Endothelial cell of umbilical vein (primary cell): ENCODE data around the gene PSMC6. TPM values are rescaled to one million over a fixed set of nuclear protein-coding genes. Genes with fewer than 3 reads are reported as not detected.
"Not testable (repeated sequence)": the region's sequence is repeated elsewhere in the genome, so short reads cannot be mapped to it uniquely, and the experiment has no call there.

Experiments used
- BruUV-seq: library from RNA; stranded (reverse); fragments of 400-500 nt; replicated peaks from 2 replicates; lab custom pipeline; 2021; lab: Mats Ljungman, UMichigan
- CTCF ChIA-PET: fragments of 300-600, 350-600 bp; sonication (Branson Sonifier 250); formaldehyde crosslinking; loops from one replicate; lab custom pipeline; 2021; ENCODE audit warnings: antibody characterized with exemption, inconsistent platforms; lab: Charles Lee
- POLR2A ChIA-PET: fragments of 300-600, 350-600 bp; sonication (Branson Sonifier 250); formaldehyde crosslinking; loops from one replicate; lab custom pipeline; 2021; ENCODE audit warnings: antibody characterized with exemption, inconsistent platforms; lab: Charles Lee
- DNase-seq: peaks from one replicate; pipeline ENCODE4 v3.0.0-alpha.2; 2011; ENCODE audit warnings: low read depth, low spot score
- FAIRE-seq: peaks from 2 replicates; lab custom pipeline; 2011; peaks lifted over from hg19 to GRCh38; lab: Jason Lieb, UNC
- H2AFZ ChIP-seq: 2 replicates; pipeline ENCODE4 v1.6.0; 2012; ENCODE audit warnings: low read depth, low read length, control low read depth, inconsistent platforms
- H3K27ac ChIP-seq: 2 replicates; pipeline ENCODE4 v1.5.1; 2011; ENCODE audit warnings: low read depth, mild to moderate bottlenecking, control low read depth, low read length, moderate library complexity; ENCODE audit not compliant: insufficient read depth
- H3K27me3 ChIP-seq, 2 experiments: 2 replicates each; pipeline versions ENCODE4 v1.6.0 to v1.6.1; 2011; ENCODE audit warnings: low read length in 2 of 2, mixed read lengths in 1 of 2; ENCODE audit not compliant: control insufficient read depth in 2 of 2, insufficient read depth in 2 of 2
- H3K36me3 ChIP-seq, 2 experiments: 2 replicates in 1 of 2; 3 replicates in 1 of 2; pipeline ENCODE4 v1.5.1; 2011; ENCODE audit warnings: low read length in 2 of 2, mild to moderate bottlenecking in 1 of 2, moderate library complexity in 1 of 2; ENCODE audit not compliant: control insufficient read depth in 2 of 2, insufficient read depth in 2 of 2; ENCODE audit errors: extremely low read depth in 1 of 2
- H3K4me1 ChIP-seq: 3 replicates; pipeline ENCODE4 v1.5.1; 2011; ENCODE audit warnings: mild to moderate bottlenecking, low read length; ENCODE audit not compliant: control insufficient read depth, insufficient read depth; ENCODE audit errors: extremely low read depth
- H3K4me2 ChIP-seq: 2 replicates; pipeline ENCODE4 v1.6.1; 2011; ENCODE audit warnings: low read length, control low read depth, mixed read lengths; ENCODE audit not compliant: insufficient read depth
- H3K4me3 ChIP-seq, 3 experiments: fragments of 200-600 bp in 1 of 3; sonication (generic), shearing (Covaris generic) in 1 of 3; replicated peaks in 1 of 3; 2 replicates each; pipeline ENCODE4 v1.5.1; 2011 to 2016; ENCODE audit warnings: control low read depth in 3 of 3, low read length in 3 of 3, mild to moderate bottlenecking in 2 of 3, inconsistent platforms in 1 of 3, low read depth in 1 of 3, moderate library complexity in 1 of 3; ENCODE audit not compliant: insufficient read depth in 1 of 3
- H3K79me2 ChIP-seq: 2 replicates; pipeline ENCODE4 v1.6.0; 2012; ENCODE audit warnings: low read length, inconsistent platforms; ENCODE audit not compliant: control insufficient read depth, insufficient read depth
- H3K9ac ChIP-seq: replicated peaks from 2 replicates; pipeline ENCODE3; 2011; ENCODE audit warnings: low read length, control low read depth; ENCODE audit not compliant: insufficient read depth; ENCODE audit errors: extremely low read depth
- H3K9me1 ChIP-seq: replicated peaks from 3 replicates; pipeline ENCODE4 v1.6.0; 2011; ENCODE audit warnings: mild to moderate bottlenecking, low read length; ENCODE audit not compliant: control insufficient read depth, insufficient read depth; ENCODE audit errors: extremely low read depth
- H3K9me3 ChIP-seq: replicated peaks from 2 replicates; pipeline ENCODE4 v1.5.1; 2012; ENCODE audit warnings: low read length, inconsistent platforms; ENCODE audit not compliant: control insufficient read depth, insufficient read depth
- H4K20me1 ChIP-seq: replicated peaks from 2 replicates; pipeline ENCODE3; 2011; ENCODE audit warnings: mild to moderate bottlenecking, low read length; ENCODE audit not compliant: control insufficient read depth, insufficient read depth; ENCODE audit errors: extremely low read depth
- EZH2 ChIP-seq: IDR thresholded peaks from 2 replicates; pipeline ENCODE4 v1.6.1; 2012; ENCODE audit warnings: borderline replicate concordance, low read depth, mild to moderate bottlenecking, moderate library complexity, low read length, inconsistent platforms; ENCODE audit not compliant: severe bottlenecking
- GATA2 ChIP-seq: IDR thresholded peaks from 2 replicates; pipeline ENCODE4 v1.7.0; 2011; ENCODE audit warnings: low read depth, mild to moderate bottlenecking, moderate library complexity, mixed read lengths, low read length; ENCODE audit not compliant: insufficient read length, insufficient read depth
- MAX ChIP-seq: IDR thresholded peaks from 2 replicates; pipeline ENCODE4 v1.6.1; 2011; ENCODE audit not compliant: insufficient read depth, insufficient read length
- MYC ChIP-seq: IDR thresholded peaks from one replicate; pipeline ENCODE4 v1.6.1; 2011; ENCODE audit warnings: mild to moderate bottlenecking, low read depth, low read length
- POLR2A ChIP-seq: IDR thresholded peaks from 2 replicates; pipeline ENCODE4 v1.6.1; 2012; ENCODE audit warnings: low read depth, mild to moderate bottlenecking, control low read depth, low read length
- POLR2AphosphoS5 ChIP-seq: IDR thresholded peaks from 2 replicates; pipeline ENCODE4 v1.6.1; 2012; ENCODE audit warnings: low read depth, mild to moderate bottlenecking, control low read depth, low read length, moderate library complexity; ENCODE audit not compliant: insufficient read depth
- dilution Hi-C: fragments of 300-500 bp; cut with MboI; formaldehyde crosslinking; loops from one replicate; pipeline ENCODE4 v1.15.0; 2019; ENCODE audit warnings: low sequenced_read_pairs; ENCODE audit not compliant: extremely low pct_ligation_motif_present
- intact Hi-C: fragments of 100-400 bp; cut with micrococcal nuclease; formaldehyde crosslinking; loops from one replicate; pipeline ENCODE4 v1.10.0; 2022
- polyA plus RNA-seq, 4 experiments: library from polyadenylated mRNA; depleted of rRNA in 3 of 4; stranded (reverse) in 3 of 4; unstranded in 1 of 4; fragments of >200 nt; gene quantifications; 2 replicates each; pipeline versions ENCODE4 v1.2.1 to v1.2.3, GENCODE V29; 2011 to 2012; ENCODE audit warnings: missing spikeins in 1 of 4
- total RNA-seq: library from RNA; stranded (reverse); gene quantifications from 2 replicates; pipeline ENCODE4 v1.2.3, GENCODE V29; 2021

Gene PSMC6
- total and polyA plus RNA-seq, 2 donors (not counting 3 experiments of a cell fraction or from before 2014, with no cell fraction given): 44.0 to 103 TPM

DNA sequence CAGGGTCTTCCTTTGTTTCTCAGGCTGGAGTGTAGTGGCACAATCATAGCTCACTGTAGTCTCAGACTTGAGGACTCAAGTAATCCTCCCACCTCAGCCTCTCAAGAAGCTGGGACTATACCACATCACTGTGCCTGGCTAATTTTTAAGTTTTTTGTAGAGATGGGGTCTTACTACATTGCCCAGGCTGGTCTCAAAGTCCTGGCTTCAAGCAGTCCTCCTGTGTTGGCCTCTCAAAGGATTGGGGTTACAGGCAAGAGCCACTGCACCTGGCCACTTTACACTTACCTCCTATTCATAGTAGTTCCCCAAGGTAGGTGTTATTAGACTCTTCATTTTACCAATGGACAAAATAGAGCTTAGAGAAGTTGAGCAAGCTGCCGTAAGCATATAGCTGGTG, 52.1 kb downstream of the PSMC6 start:
- DNase-seq (no peak), FAIRE-seq (no peak)
- Histone ChIP-seq H3K79me2 (no peaks in the 10 kb centered on the region), H3K9me3 (no peaks in the 10 kb centered on the region), H3K9me1 (no peaks in the 10 kb centered on the region), H3K4me1 (no peaks in the 10 kb centered on the region), H3K36me3 (no peaks in the 10 kb centered on the region), H2AFZ (no peak overlapping the region), H3K27me3 (no peaks in the 10 kb centered on the region), H3K4me2 (no peak overlapping the region), H3K4me3 (no peak overlapping the region), H4K20me1 (no peaks in the 10 kb centered on the region), H3K9ac (no peak overlapping the region), H3K27ac (no peak overlapping the region)
- ChIA-PET CTCF (interaction anchor here (1.2 to 1.4 kb wide), 2 partner anchors 10 to 28 kb away, joined by 3 read pairs; no protein-coding TSS in a partner anchor), POLR2A (no interaction called here)
- intact Hi-C loops (no loop called here), dilution Hi-C loops (no loop called here)
- BruUV-seq: no TSS peak
- no peak for TF ChIP-seq POLR2AphosphoS5
- no peak for TF ChIP-seq GATA2
- TF ChIP-seq MYC: no peak
- TF ChIP-seq POLR2A: no peak
- no peak for TF ChIP-seq EZH2
- TF ChIP-seq MAX: no peak

DNA sequence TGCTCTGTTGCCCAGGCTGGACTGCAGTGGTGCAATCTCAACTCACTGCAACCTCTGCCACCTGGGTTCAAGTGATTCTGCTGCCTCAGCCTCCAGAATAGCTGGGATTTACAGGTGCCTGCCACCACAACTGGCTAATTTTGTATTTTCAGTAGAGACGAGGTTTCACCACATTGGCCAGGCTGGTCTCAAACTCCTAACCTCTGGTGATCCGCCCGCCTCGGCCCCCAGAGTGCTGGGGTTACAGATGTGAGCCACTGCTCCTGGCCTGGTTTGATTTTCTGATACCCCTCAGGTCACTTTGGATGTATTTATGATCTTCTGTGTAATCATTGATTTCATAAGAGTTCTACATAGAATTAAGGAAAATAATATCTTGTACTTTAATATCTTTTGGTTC, 55.9 kb downstream of the PSMC6 start:
- H3K9me1 ChIP-seq, H3K36me3 ChIP-seq, intact Hi-C loops, FAIRE-seq, H3K79me2 ChIP-seq, DNase-seq, H3K4me3 ChIP-seq, H3K27me3 ChIP-seq, H3K27ac ChIP-seq, BruUV-seq, H2AFZ ChIP-seq, H3K9me3 ChIP-seq, H4K20me1 ChIP-seq, H3K4me2 ChIP-seq, dilution Hi-C loops, H3K9ac ChIP-seq, POLR2A ChIA-PET, H3K4me1 ChIP-seq: not testable (repeated sequence)
- CTCF ChIA-PET: interaction anchor here (0.7 to 1.0 kb wide), 3 partner anchors 12 to 59 kb away, joined by 3 to 4 read pairs (median 4); no protein-coding TSS in a partner anchor
